GM12872 (cell line): ENCODE data around the gene MAGI1.

Source experiments
- CTCF ChIP-seq: IDR thresholded peaks from 3 replicates; pipeline ENCODE4 v1.5.1; 2011; ENCODE audit warnings: low read depth, mild to moderate bottlenecking, low read length, moderate library complexity; ENCODE audit not compliant: insufficient read depth

MAGI1 gene

GRCh38 chr3:65564483-65564882 is 474.2 kb downstream of the MAGI1 start:
- TF ChIP-seq CTCF = no peak

GRCh38 chr3:65563861-65564260 is 474.9 kb downstream of the MAGI1 start:
- TF ChIP-seq CTCF = no peak

GRCh38 chr3:65562447-65562846 is 476.3 kb downstream of the MAGI1 start:
- TF ChIP-seq CTCF = no peak

DNA sequence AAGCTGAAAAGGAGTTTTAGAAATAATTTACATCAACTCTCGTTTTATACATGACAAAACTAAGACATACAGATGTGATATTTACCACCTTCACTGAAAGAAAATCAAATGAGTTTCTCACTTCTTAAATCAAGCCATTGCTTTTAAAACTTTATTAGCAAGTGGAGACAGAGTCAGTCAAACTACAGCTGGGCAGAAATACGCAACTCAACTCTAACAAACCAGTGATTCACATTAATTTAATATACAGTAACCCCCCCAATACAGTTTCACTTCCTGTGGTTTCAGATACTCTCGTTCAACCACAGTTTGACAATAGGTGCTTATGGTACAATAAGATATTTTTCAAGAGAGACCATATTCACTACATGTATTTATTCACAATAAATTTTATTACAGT is 477.1 kb downstream of the MAGI1 start:
- TF ChIP-seq CTCF = no peak

- TF ChIP-seq CTCF = no peak
These were observed 477.8 kb downstream of the MAGI1 start for GRCh38 chr3:65560901-65561300.

DNA sequence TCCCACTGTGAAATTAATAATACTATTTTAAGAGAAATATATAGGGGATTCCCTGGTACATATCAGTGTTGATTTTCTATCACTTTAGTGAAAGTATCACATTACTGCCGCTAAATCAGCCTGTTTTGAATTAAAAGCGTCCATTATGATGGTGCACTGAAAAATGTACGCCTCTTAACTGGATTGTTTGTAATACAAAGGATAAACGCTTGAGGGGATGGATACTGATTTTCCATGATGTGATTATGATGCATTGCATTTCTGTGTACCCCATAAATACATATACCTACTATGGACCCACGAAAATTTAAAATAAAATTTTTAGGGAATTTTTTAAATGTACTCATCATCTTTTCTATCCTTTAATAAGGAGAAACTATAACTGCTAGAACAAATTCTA is 478.6 kb downstream of the MAGI1 start:
- TF ChIP-seq CTCF = no peak

DNA sequence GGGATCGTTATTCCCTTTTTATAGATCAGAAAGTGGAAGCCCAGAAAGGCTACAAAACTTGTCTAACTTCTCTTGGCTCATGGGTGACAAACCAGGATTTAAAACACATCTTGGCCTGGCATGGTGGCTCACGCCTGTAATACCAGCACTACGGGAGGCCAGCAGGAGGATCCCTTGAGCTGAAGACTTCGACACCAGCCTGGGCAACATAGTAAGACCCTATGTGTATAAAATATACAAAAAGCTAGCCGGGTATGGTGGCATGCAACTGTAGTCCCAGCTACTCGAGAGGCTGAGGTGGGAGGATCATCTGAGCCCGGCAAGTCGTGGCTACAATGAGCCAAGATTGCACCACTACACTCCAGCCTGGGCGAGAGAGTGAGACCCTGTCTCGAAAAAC is 479.1 kb downstream of the MAGI1 start:
- no peak for TF ChIP-seq CTCF

GRCh38 chr3:65558826-65559225 is 479.9 kb downstream of the MAGI1 start:
- TF ChIP-seq CTCF = no peak
